Measurements from ENCODE around the gene PPP1R17. TPM values are rescaled to one million over a fixed set of nuclear protein-coding genes. Genes with fewer than 3 reads are reported as not detected.

Gene PPP1R17
- total RNA-seq (1 to 10 TPM; 1.2 to 1.8 TPM), polyA plus RNA-seq (ENCODE audit: insufficient read length in 2 of 2) (1 to 10 TPM; 2.7 to 3.3 TPM)
- long read RNA-seq, donor 1: 0 reads
- long read RNA-seq, donor 2, partial matches to known transcripts: 0 of 2 reads
- long read RNA-seq, donor 2, other reads (novel, unspliced or antisense): 0 of 2 reads
- long read RNA-seq, donor 3, partial matches to known transcripts: 0 of 2 reads
- long read RNA-seq, donor 3, other reads (novel, unspliced or antisense): 0 of 2 reads
- long read RNA-seq, donor 4: 0 reads

GRCh38 chr7:31687024-31687748, at the start of gene PPP1R17:
Gene PPP1R17 (plus strand): TSS chr7:31687215. CDS start chr7:31692442, 5,227 bp downstream.
- DNase-seq (ENCODE audit: low read depth in 4 of 6, low spot score in 6 of 6): peak in 4 of 6 donors; percentile 31 to 86 (median 66)
- WGBS (ENCODE audit: insufficient coverage): 24% methylated on average over 7 of the region's 14 CpGs
- Histone ChIP-seq H3K4me1 (ENCODE audit: control insufficient read depth, insufficient read depth, low read length) (peaks cover 5% of the 10 kb centered on the region), H3K27me3 (ENCODE audit: control insufficient read depth, insufficient read depth, low read length) (peaks cover 2% of the 10 kb centered on the region), H3K4me3 (ENCODE audit: low read depth, low read length) (no peak within 1 kb of the TSS), H3K27ac (ENCODE audit: low read depth, low read length) (no peak within 1 kb of the TSS), H3K36me3 (ENCODE audit: control insufficient read depth, insufficient read depth, low read length) (no peaks in the 10 kb centered on the region), H3K9me3 (ENCODE audit: control insufficient read depth, insufficient read depth, low read length) (no peaks in the 10 kb centered on the region)

GRCh38 chr7:31640381-31640780, 46.6 kb upstream of the PPP1R17 start:
- WGBS (ENCODE audit: insufficient coverage): 80% methylated on average over 1 of the region's 3 CpGs
- H3K9me3 ChIP-seq (ENCODE audit: control insufficient read depth, insufficient read depth, low read length): no peaks in the 10 kb centered on the region
- DNase-seq (ENCODE audit: low read depth in 4 of 6, low spot score in 6 of 6): no peak
- H3K4me1 ChIP-seq (ENCODE audit: control insufficient read depth, insufficient read depth, low read length): peaks cover 9% of the 10 kb centered on the region
- H3K4me3 ChIP-seq (ENCODE audit: low read depth, low read length): no peak overlapping the region
- no peak overlapping the region for H3K27ac ChIP-seq (ENCODE audit: low read depth, low read length)
- no peaks in the 10 kb centered on the region for H3K27me3 ChIP-seq (ENCODE audit: control insufficient read depth, insufficient read depth, low read length)
- H3K36me3 ChIP-seq (ENCODE audit: control insufficient read depth, insufficient read depth, low read length): no peaks in the 10 kb centered on the region

- WGBS (ENCODE audit: insufficient coverage): 33% methylated on average over 5 of the region's 5 CpGs
- Histone ChIP-seq H3K27ac (ENCODE audit: low read depth, low read length) (no peak overlapping the region), H3K4me1 (ENCODE audit: control insufficient read depth, insufficient read depth, low read length) (peaks cover 9% of the 10 kb centered on the region), H3K27me3 (ENCODE audit: control insufficient read depth, insufficient read depth, low read length) (no peaks in the 10 kb centered on the region), H3K36me3 (ENCODE audit: control insufficient read depth, insufficient read depth, low read length) (no peaks in the 10 kb centered on the region), H3K4me3 (ENCODE audit: low read depth, low read length) (no peak overlapping the region), H3K9me3 (ENCODE audit: control insufficient read depth, insufficient read depth, low read length) (no peaks in the 10 kb centered on the region)
- DNase-seq (ENCODE audit: low read depth in 4 of 6, low spot score in 6 of 6): peak in 3 of 6 donors; percentile 15 to 41 (median 18)
Observed at GRCh38 chr7:31642681-31643115, 44.3 kb upstream of the PPP1R17 start.

- no peaks in the 10 kb centered on the region for H3K36me3 ChIP-seq (ENCODE audit: control insufficient read depth, insufficient read depth, low read length)
- DNase-seq (ENCODE audit: low read depth in 4 of 6, low spot score in 6 of 6): no peak
- H3K4me1 ChIP-seq (ENCODE audit: control insufficient read depth, insufficient read depth, low read length): peaks cover 9% of the 10 kb centered on the region
- H3K27ac ChIP-seq (ENCODE audit: low read depth, low read length): no peak overlapping the region
- WGBS (ENCODE audit: insufficient coverage): 92% methylated on average over 2 of the region's 4 CpGs
- no peaks in the 10 kb centered on the region for H3K9me3 ChIP-seq (ENCODE audit: control insufficient read depth, insufficient read depth, low read length)
- H3K4me3 ChIP-seq (ENCODE audit: low read depth, low read length): no peak overlapping the region
- H3K27me3 ChIP-seq (ENCODE audit: control insufficient read depth, insufficient read depth, low read length): no peaks in the 10 kb centered on the region
Observed at GRCh38 chr7:31646942-31647341, 40.1 kb upstream of the PPP1R17 start.

GRCh38 chr7:31647511-31647910, 39.5 kb upstream of the PPP1R17 start:
- no peak overlapping the region for H3K4me3 ChIP-seq (ENCODE audit: low read depth, low read length)
- peaks cover 9% of the 10 kb centered on the region for H3K4me1 ChIP-seq (ENCODE audit: control insufficient read depth, insufficient read depth, low read length)
- H3K27me3 ChIP-seq (ENCODE audit: control insufficient read depth, insufficient read depth, low read length): no peaks in the 10 kb centered on the region
- no peaks in the 10 kb centered on the region for H3K36me3 ChIP-seq (ENCODE audit: control insufficient read depth, insufficient read depth, low read length)
- no CpG with 5 or more reads among the region's 7 CpGs for WGBS (ENCODE audit: insufficient coverage)
- no peak for DNase-seq (ENCODE audit: low read depth in 4 of 6, low spot score in 6 of 6)
- H3K27ac ChIP-seq (ENCODE audit: low read depth, low read length): no peak overlapping the region
- no peaks in the 10 kb centered on the region for H3K9me3 ChIP-seq (ENCODE audit: control insufficient read depth, insufficient read depth, low read length)

- Histone ChIP-seq H3K27ac (ENCODE audit: low read depth, low read length) (no peak overlapping the region), H3K4me3 (ENCODE audit: low read depth, low read length) (no peak overlapping the region), H3K36me3 (ENCODE audit: control insufficient read depth, insufficient read depth, low read length) (no peaks in the 10 kb centered on the region), H3K27me3 (ENCODE audit: control insufficient read depth, insufficient read depth, low read length) (no peaks in the 10 kb centered on the region), H3K9me3 (ENCODE audit: control insufficient read depth, insufficient read depth, low read length) (no peaks in the 10 kb centered on the region), H3K4me1 (ENCODE audit: control insufficient read depth, insufficient read depth, low read length) (peaks cover 4% of the 10 kb centered on the region)
- WGBS (ENCODE audit: insufficient coverage): no CpG with 5 or more reads among the region's 1 CpG
- DNase-seq (ENCODE audit: low read depth in 4 of 6, low spot score in 6 of 6): peak in 3 of 6 donors; percentile 11 to 65 (median 52)
Observed at GRCh38 chr7:31648288-31648687, 38.7 kb upstream of the PPP1R17 start.

- H3K4me3 ChIP-seq (ENCODE audit: low read depth, low read length): no peak overlapping the region
- no peaks in the 10 kb centered on the region for H3K4me1 ChIP-seq (ENCODE audit: control insufficient read depth, insufficient read depth, low read length)
- no peak for DNase-seq (ENCODE audit: low read depth in 4 of 6, low spot score in 6 of 6)
- no peaks in the 10 kb centered on the region for H3K9me3 ChIP-seq (ENCODE audit: control insufficient read depth, insufficient read depth, low read length)
- WGBS (ENCODE audit: insufficient coverage): 89% methylated on average over 1 of the region's 4 CpGs
- no peak overlapping the region for H3K27ac ChIP-seq (ENCODE audit: low read depth, low read length)
- no peaks in the 10 kb centered on the region for H3K36me3 ChIP-seq (ENCODE audit: control insufficient read depth, insufficient read depth, low read length)
- H3K27me3 ChIP-seq (ENCODE audit: control insufficient read depth, insufficient read depth, low read length): no peaks in the 10 kb centered on the region
Observed at GRCh38 chr7:31648880-31649279, 38.1 kb upstream of the PPP1R17 start.

GRCh38 chr7:31651234-31652062, 35.6 kb upstream of the PPP1R17 start:
- no peaks in the 10 kb centered on the region for H3K9me3 ChIP-seq (ENCODE audit: control insufficient read depth, insufficient read depth, low read length)
- H3K4me3 ChIP-seq (ENCODE audit: low read depth, low read length): no peak overlapping the region
- no peaks in the 10 kb centered on the region for H3K4me1 ChIP-seq (ENCODE audit: control insufficient read depth, insufficient read depth, low read length)
- WGBS (ENCODE audit: insufficient coverage): 50% methylated on average over 5 of the region's 7 CpGs
- DNase-seq (ENCODE audit: low read depth in 4 of 6, low spot score in 6 of 6): peak in 1 of 6 donors; percentile 18
- H3K36me3 ChIP-seq (ENCODE audit: control insufficient read depth, insufficient read depth, low read length): no peaks in the 10 kb centered on the region
- no peaks in the 10 kb centered on the region for H3K27me3 ChIP-seq (ENCODE audit: control insufficient read depth, insufficient read depth, low read length)
- H3K27ac ChIP-seq (ENCODE audit: low read depth, low read length): no peak overlapping the region

GRCh38 chr7:31652063-31652326, 35.0 kb upstream of the PPP1R17 start:
- Histone ChIP-seq H3K27me3 (ENCODE audit: control insufficient read depth, insufficient read depth, low read length) (no peaks in the 10 kb centered on the region), H3K27ac (ENCODE audit: low read depth, low read length) (no peak overlapping the region), H3K9me3 (ENCODE audit: control insufficient read depth, insufficient read depth, low read length) (no peaks in the 10 kb centered on the region), H3K36me3 (ENCODE audit: control insufficient read depth, insufficient read depth, low read length) (no peaks in the 10 kb centered on the region), H3K4me1 (ENCODE audit: control insufficient read depth, insufficient read depth, low read length) (no peaks in the 10 kb centered on the region), H3K4me3 (ENCODE audit: low read depth, low read length) (no peak overlapping the region)
- no peak for DNase-seq (ENCODE audit: low read depth in 4 of 6, low spot score in 6 of 6)
